Measurements from ENCODE around the gene GBA2. TPM values are rescaled to one million over a fixed set of nuclear protein-coding genes. Genes with fewer than 3 reads are reported as not detected.

The GBA2 gene
- total RNA-seq, 4 donors from 2014 or later: 46.6 to 123 (median 73.5) TPM

DNA sequence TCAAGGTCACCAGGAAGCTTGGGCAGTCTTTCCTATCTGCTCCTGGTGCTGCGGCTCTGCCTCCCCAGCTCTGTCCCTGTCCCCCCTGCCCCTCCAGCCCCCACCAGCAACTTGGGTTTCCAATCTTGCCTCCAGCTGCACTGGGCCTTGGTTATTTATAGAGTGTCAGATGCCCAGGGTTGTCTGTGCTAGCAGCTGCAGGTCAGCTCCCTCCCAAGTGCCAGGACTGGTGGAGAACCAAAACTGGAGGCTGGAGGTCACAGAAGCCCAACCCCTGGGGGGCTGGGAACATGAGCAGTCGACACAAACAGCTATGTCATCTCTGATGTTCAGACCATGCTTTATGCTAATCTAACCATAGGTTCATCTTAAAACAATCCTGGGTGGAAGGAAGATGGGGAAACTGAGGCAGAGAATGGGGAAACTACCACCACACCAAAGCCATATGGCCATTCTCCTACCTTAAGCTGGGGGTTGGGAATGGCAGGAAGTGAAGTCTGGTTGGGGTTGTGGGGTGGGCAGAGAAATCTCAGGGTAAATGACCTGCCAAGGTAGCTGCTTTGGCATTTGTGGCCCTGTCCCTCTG, 61.0 kb downstream of the GBA2 start:
- 80% methylated on average over 2 of the region's 2 CpGs for WGBS
- Histone ChIP-seq H3K27ac (no peak overlapping the region), H3K36me3 (peaks cover 20% of the 10 kb centered on the region), H3K4me1 (peaks cover 20% of the 10 kb centered on the region), H3K27me3 (no peaks in the 10 kb centered on the region), H3K4me3 (peak overlapping the region; percentile 65), H3K9me3 (no peaks in the 10 kb centered on the region)
- TF ChIP-seq, protein P1, sequence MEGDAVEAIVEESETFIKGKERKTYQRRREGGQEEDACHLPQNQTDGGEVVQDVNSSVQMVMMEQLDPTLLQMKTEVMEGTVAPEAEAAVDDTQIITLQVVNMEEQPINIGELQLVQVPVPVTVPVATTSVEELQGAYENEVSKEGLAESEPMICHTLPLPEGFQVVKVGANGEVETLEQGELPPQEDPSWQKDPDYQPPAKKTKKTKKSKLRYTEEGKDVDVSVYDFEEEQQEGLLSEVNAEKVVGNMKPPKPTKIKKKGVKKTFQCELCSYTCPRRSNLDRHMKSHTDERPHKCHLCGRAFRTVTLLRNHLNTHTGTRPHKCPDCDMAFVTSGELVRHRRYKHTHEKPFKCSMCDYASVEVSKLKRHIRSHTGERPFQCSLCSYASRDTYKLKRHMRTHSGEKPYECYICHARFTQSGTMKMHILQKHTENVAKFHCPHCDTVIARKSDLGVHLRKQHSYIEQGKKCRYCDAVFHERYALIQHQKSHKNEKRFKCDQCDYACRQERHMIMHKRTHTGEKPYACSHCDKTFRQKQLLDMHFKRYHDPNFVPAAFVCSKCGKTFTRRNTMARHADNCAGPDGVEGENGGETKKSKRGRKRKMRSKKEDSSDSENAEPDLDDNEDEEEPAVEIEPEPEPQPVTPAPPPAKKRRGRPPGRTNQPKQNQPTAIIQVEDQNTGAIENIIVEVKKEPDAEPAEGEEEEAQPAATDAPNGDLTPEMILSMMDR (IDR thresholded peaks at IDR 0.05): no peak
- TF ChIP-seq POLR2A (IDR thresholded peaks at IDR 0.05): no peak
- no peak for TF ChIP-seq EP300 (IDR thresholded peaks at IDR 0.05)
- TF ChIP-seq POLR2AphosphoS5 (IDR thresholded peaks at IDR 0.05): no peak
- DNase-seq (ENCODE audit: low spot score in 2 of 2): no peak

DNA sequence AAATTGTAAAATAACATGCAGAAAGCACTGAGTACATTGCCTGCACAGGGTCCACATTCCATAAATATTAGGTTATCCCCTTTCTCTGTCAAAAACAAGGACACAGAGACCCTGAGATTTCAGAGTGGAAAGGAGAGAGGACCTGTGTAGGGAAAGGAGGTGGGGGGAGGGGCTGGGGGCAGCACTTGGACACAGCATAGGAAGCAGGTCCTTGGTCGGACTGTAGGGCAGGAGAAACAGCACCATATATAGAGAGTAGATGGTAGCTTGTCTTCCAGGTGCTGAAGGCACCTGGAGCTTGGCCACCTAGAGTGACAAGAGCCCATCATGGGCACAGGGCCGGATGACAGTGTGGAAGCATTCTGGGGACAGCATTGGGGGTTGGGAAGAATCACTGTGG, 61.7 kb downstream of the GBA2 start:
- no peaks in the 10 kb centered on the region for H3K27me3 ChIP-seq
- peaks cover 20% of the 10 kb centered on the region for H3K4me1 ChIP-seq
- WGBS: 86% methylated on average over 2 of the region's 2 CpGs
- H3K36me3 ChIP-seq: peaks cover 26% of the 10 kb centered on the region
- H3K4me3 ChIP-seq: peak overlapping the region; percentile 65
- no peak for DNase-seq (ENCODE audit: low spot score in 2 of 2)
- no peaks in the 10 kb centered on the region for H3K9me3 ChIP-seq
- TF ChIP-seq POLR2AphosphoS5 (IDR thresholded peaks at IDR 0.05): no peak
- TF ChIP-seq, protein P1 (IDR thresholded peaks at IDR 0.05): no peak
- no peak for TF ChIP-seq EP300 (IDR thresholded peaks at IDR 0.05)
- no peak for TF ChIP-seq POLR2A (IDR thresholded peaks at IDR 0.05)
- H3K27ac ChIP-seq: no peak overlapping the region

Other genes with a start within 250 kb of the GBA2 start
- 10 to 100 TPM; 34.1 to 50.7 (median 46.5) TPM for gene TESK1, start 144.0 kb downstream of the GBA2 start, total RNA-seq
- gene CD72, start 130.8 kb downstream of the GBA2 start, total RNA-seq: 10 to 100 TPM in 1 of 4 donors, 1 to 10 TPM in 3; 1.9 to 16.7 (median 4.9) TPM
- 1 to 10 TPM in 1 of 4 donors, not detected in 3; 2.9 TPM for gene SIT1, start 98.3 kb downstream of the GBA2 start, total RNA-seq
- over 10,000 TPM in 2 of 4 donors, 1,000 to 10,000 TPM in 2; 1,246 to 15,173 (median 11,383) TPM for gene RMRP, start 91.2 kb downstream of the GBA2 start, total RNA-seq
- 10 to 100 TPM in 1 of 4 donors, 1 to 10 TPM in 3; 5.0 to 13.2 (median 9.6) TPM for gene CCDC107, start 90.9 kb downstream of the GBA2 start, total RNA-seq
- gene ARHGEF39, start 84.0 kb downstream of the GBA2 start, total RNA-seq: 10 to 100 TPM in 1 of 4 donors, 1 to 10 TPM in 1, under 1 TPM in 2; 0.34 to 11.3 (median 1.9) TPM
- gene CA9, start 75.3 kb downstream of the GBA2 start, total RNA-seq: 1 to 10 TPM in 3 of 4 donors, not detected in 1; 2.1 to 5.7 (median 2.8) TPM
- 100 to 1,000 TPM in 1 of 4 donors, 10 to 100 TPM in 3; 40.6 to 105 (median 56.7) TPM for gene TPM2, start 59.3 kb downstream of the GBA2 start, total RNA-seq
- 100 to 1,000 TPM; 126 to 179 (median 152) TPM for gene TLN1, start 17.0 kb downstream of the GBA2 start, total RNA-seq
- 10 to 100 TPM; 18.8 to 24.1 (median 23.1) TPM for gene CREB3, start 16.6 kb downstream of the GBA2 start, total RNA-seq
- 10 to 100 TPM; 20.2 to 34.7 (median 27.7) TPM for gene RGP1, start 59 bp upstream of the GBA2 start, total RNA-seq
- not detected for gene MSMP, start 5.0 kb upstream of the GBA2 start, total RNA-seq
- 10 to 100 TPM in 3 of 4 donors, 1 to 10 TPM in 1; 8.4 to 26.1 (median 18.2) TPM for gene NPR2, start 42.4 kb upstream of the GBA2 start, total RNA-seq
- gene SPAG8, start 63.0 kb upstream of the GBA2 start, total RNA-seq: under 1 TPM in 3 of 4 donors, not detected in 1; 0.47 to 0.53 (median 0.52) TPM
- gene HINT2, start 65.8 kb upstream of the GBA2 start, total RNA-seq: 10 to 100 TPM in 3 of 4 donors, 1 to 10 TPM in 1; 9.5 to 34.9 (median 25.3) TPM
- not detected for gene FAM221B, start 79.5 kb upstream of the GBA2 start, total RNA-seq
- 10 to 100 TPM in 1 of 4 donors, 1 to 10 TPM in 3; 5.0 to 11.7 (median 8.0) TPM for gene TMEM8B, start 80.0 kb upstream of the GBA2 start, total RNA-seq
- gene OR13J1, start 121.2 kb upstream of the GBA2 start, total RNA-seq: not detected
- 1 to 10 TPM; 1.2 to 5.8 (median 2.9) TPM for gene HRCT1, start 157.0 kb upstream of the GBA2 start, total RNA-seq
- 1 to 10 TPM in 2 of 4 donors, under 1 TPM in 1, not detected in 1; 0.49 to 1.3 (median 1.1) TPM for gene SPAAR, start 160.3 kb upstream of the GBA2 start, total RNA-seq
- gene OR2S2, start 208.9 kb upstream of the GBA2 start, total RNA-seq: not detected

Data from suprapubic skin (tissue), 4 donors.